HG02763 (cell line): Measurements from ENCODE around the gene SLC14A1.
"Not testable (repeated sequence)": the region's sequence is repeated elsewhere in the genome, so short reads cannot be mapped to it uniquely, and the experiment has no call there.

ENCODE experiments used
- ATAC-seq: cut with Tn5 transposase; IDR thresholded peaks from one replicate; pipeline ENCODE4 v1.9.1; 2021; ENCODE audit warnings: mild to moderate bottlenecking, moderate library complexity; ENCODE audit not compliant: unreplicated experiment

SLC14A1 gene

GRCh38 chr18:45753286-45753685 is 29.3 kb downstream of the SLC14A1 start:
- no peak for ATAC-seq

GRCh38 chr18:45755934-45756333 is 32.0 kb downstream of the SLC14A1 start:
- ATAC-seq, result no peak

GRCh38 chr18:45757005-45757404 is 33.0 kb downstream of the SLC14A1 start:
- ATAC-seq, result no peak

GRCh38 chr18:45757644-45758043 is 33.7 kb downstream of the SLC14A1 start:
- not testable (repeated sequence) for ATAC-seq

GRCh38 chr18:45760462-45761036 is 36.6 kb downstream of the SLC14A1 start:
- no peak for ATAC-seq

GRCh38 chr18:45761512-45762114 is 37.6 kb downstream of the SLC14A1 start:
- no peak for ATAC-seq

GRCh38 chr18:45764000-45764686 is 40.2 kb downstream of the SLC14A1 start:
- no peak for ATAC-seq

GRCh38 chr18:45765796-45766195 is 41.8 kb downstream of the SLC14A1 start:
- no peak for ATAC-seq

GRCh38 chr18:45771587-45772480 is 47.9 kb downstream of the SLC14A1 start:
- ATAC-seq, result no peak

- ATAC-seq, result peak; percentile 49
These were observed 50.1 kb downstream of the SLC14A1 start for GRCh38 chr18:45774065-45774521.

GRCh38 chr18:45775241-45775676 is 51.3 kb downstream of the SLC14A1 start:
- ATAC-seq, result no peak

- ATAC-seq, result no peak
These were observed 51.8 kb downstream of the SLC14A1 start for GRCh38 chr18:45775743-45776142.

GRCh38 chr18:45777393-45777792 is 53.4 kb downstream of the SLC14A1 start:
- no peak for ATAC-seq

- ATAC-seq, result no peak
These were observed 56.6 kb downstream of the SLC14A1 start for GRCh38 chr18:45780568-45780967.

- ATAC-seq, result no peak
These were observed 58.7 kb downstream of the SLC14A1 start for GRCh38 chr18:45782662-45783061.

- ATAC-seq, result no peak
These were observed 59.4 kb downstream of the SLC14A1 start for GRCh38 chr18:45783097-45784075.

GRCh38 chr18:45785134-45785533 is 61.2 kb downstream of the SLC14A1 start:
- ATAC-seq, result no peak

- ATAC-seq, result no peak
These were observed 63.0 kb downstream of the SLC14A1 start for GRCh38 chr18:45786941-45787340.

GRCh38 chr18:45787346-45787745 is 63.4 kb downstream of the SLC14A1 start:
- no peak for ATAC-seq

- no peak for ATAC-seq
These were observed 64.9 kb downstream of the SLC14A1 start for GRCh38 chr18:45788861-45789260.
